HG03045 (cell line): ENCODE data around the gene OTOG.

Source experiments
- ATAC-seq: cut with Tn5 transposase; IDR thresholded peaks from one replicate; pipeline ENCODE4 v1.9.1; 2021; ENCODE audit warnings: mild to moderate bottlenecking, moderate library complexity; ENCODE audit not compliant: unreplicated experiment

OTOG gene

GRCh38 chr11:17643506-17644405 is 96.7 kb downstream of the OTOG start:
- no peak for ATAC-seq

DNA sequence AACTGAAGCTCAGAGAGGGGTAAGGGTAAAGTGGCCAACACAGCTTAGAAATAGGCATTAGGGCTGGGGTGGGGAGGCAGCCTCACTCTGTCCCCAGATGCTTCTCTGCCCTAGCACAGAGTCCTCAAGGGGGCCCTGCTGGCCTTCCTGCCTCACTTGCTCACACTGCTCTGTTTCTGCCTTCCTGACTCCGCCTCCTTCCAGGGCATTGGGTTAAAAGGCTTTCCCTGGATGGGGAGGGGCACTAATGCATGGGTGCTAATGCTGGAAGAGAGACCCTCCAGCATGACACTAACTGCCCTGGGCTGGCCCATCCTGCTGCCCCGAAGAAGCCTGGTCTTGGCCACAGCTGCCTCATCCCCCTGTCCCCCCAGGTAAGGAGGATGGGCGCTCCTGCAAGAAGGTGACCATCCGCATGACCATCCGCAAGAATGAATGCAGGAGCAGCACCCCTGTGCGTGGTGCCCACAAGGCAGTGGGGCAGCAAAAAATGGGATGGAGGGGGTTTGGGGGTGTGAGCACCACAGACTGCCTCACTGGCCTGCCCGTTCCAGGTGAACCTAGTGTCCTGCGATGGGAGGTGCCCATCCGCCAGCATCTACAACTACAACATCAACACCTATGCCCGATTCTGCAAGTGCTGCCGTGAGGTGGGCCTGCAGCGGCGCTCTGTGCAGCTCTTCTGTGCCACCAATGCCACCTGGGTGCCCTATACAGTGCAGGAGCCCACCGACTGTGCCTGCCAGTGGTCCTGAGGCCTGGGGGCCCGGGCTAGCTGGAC is 98.3 kb downstream of the OTOG start:
- ATAC-seq = no peak

DNA sequence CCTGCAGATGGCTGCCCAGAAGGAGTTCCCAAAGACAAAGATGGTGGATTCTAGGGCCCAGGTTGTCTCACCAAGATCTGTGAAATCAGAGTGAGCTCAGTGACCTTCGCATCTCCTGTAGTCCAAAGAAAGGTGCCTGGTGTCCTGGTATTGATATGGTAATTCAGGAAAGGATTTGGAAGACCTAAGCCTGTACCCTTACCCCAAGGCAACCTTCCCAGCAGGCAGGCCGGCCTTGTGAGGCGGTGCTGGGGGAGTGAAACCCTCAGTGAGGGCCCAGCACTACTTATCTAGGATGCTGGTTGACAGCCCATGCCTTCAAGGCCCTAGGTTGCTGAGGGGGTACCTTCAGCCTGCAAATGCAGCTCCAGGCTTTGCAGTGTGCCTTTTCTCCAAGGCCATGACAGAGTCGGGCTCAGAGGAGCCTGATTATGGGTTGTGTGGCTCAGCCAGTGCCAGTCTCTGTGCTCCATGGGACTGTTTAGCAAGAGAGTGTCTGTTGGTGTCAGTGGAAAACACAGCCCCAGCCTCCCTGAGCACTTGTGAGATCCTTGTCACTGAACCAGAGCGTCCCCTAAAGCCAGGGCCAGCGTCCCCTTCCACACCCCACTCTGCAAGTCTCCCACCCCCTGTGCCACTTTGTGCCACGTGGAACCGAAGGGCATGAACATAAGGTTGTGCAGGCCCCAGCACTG is 99.5 kb downstream of the OTOG start:
- ATAC-seq = no peak

DNA sequence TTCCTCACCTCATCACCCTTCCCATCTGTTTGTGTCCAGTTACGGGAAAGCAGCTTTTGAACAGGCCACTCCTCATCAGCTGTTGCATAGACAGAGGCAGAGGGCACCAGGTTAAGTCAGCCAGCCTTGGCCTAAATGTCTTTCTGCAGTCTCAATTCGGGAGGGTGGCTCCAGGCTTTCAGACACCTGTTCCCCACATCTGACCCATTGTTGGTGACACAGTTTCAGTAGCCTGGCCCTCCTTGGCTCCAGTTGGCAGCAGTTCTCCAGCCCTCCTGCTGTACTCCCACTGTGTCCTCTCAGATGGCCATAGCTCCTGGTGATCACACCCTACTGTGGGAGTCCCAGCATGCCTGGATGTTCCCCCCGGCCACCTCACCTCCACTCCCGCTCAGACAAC is 101.5 kb downstream of the OTOG start:
- no peak for ATAC-seq

DNA sequence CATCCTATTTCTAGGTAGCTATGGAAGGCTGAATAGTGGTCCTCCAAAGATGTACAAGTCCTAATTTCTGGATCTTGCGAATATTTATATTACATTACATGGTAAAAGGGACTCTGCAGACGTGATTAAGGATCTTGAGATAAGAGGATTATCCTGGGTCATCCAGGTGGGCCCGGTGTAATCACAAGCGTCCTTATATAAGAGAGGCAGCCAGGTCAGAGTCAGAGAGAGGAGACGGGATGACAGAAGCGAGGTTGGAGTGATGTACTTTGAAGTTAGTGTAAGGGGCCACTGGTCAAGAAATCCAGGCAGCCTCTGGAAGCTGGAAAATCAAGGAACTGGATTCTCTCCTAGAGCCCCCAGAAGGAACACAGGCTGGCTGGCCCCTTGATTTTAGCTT is 102.2 kb downstream of the OTOG start:
- no peak for ATAC-seq

- no peak for ATAC-seq
Observed at GRCh38 chr11:17649696-17650095, 102.6 kb downstream of the OTOG start.

- no peak for ATAC-seq
Observed at GRCh38 chr11:17650127-17650911, 103.3 kb downstream of the OTOG start.

DNA sequence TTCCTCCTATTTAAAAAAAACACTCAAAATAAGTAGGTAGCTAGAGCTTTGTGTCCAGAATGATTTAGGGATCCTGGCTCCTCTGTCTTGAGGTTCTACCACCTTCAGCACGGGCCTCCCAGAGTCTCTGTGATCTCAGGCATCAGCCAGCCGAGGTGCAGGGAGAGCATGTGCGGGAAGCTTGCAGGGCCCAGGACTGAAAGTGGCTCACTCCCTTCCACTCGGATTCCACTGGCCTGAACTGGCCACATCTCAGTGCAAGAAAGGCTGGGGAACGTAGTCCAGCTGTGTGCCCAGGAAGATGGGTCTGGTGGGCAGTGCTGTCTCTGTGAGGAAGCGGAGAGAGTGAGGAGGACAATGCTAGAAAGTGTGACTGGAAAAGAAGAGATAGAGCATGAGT is 104.0 kb downstream of the OTOG start:
- ATAC-seq = no peak

DNA sequence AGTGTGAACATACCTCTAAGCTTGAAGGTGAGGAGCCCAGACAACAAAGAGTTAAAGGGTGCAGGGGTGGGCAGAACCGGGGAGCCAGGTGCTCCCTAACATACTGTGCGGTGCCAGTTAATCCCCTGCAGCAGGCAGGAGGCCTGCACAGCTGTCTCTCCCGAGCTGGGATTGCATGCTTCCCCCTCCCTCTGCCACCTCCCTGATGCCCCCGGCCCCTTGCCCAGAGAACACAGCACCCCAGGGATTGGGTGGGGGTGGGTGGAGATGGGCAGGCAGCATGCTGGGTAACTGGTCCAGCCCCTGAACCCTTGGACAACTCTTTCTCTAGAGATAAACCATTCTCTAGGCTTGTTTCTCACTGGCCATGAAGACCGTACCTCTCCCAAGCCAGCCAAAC is 104.6 kb downstream of the OTOG start:
- ATAC-seq = no peak

DNA sequence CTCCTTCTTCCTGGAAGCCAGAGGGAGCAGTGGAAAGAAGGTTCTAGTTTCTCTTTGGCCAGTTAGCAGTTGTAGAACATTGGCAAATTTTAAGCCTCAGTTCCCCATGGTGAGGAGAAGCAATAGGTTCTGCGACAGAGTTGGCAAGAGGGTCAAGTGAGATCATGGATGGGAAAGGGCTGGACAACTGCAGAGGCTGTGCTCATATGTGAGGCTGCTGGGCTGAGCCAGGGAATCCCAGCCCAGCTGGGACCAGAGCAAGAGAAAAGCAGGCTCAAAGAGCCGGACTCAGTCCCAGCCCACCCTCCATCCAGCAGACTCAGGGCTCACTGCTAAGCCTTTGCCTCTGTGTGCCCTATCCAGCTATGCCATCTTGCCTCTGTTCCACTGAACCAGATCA is 105.5 kb downstream of the OTOG start:
- ATAC-seq = no peak

DNA sequence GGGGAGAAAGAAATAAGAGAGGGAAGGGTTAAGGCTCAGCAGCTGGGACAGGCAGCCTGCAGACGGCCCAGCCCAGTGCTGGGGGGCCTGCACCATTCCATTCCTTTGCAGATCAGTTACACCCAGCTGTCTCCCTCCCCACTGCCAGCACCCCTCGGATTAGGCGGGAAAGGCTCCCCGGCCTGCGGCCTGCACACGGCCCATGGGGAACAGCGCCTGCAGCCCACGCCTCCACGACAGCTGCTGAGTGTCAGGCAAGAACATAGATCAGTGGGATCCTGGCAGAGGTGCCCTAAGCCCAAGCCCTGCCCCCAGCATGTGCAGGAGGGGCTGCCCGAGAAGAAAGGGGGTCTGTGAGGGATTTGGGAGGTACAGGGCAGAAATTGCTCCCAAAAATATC is 106.6 kb downstream of the OTOG start:
- no peak for ATAC-seq

GRCh38 chr11:17655682-17656081 is 108.6 kb downstream of the OTOG start:
- ATAC-seq = no peak

- no peak for ATAC-seq
Observed at GRCh38 chr11:17658211-17658610, 111.2 kb downstream of the OTOG start.

GRCh38 chr11:17668166-17668565 is 121.1 kb downstream of the OTOG start:
- ATAC-seq = no peak

DNA sequence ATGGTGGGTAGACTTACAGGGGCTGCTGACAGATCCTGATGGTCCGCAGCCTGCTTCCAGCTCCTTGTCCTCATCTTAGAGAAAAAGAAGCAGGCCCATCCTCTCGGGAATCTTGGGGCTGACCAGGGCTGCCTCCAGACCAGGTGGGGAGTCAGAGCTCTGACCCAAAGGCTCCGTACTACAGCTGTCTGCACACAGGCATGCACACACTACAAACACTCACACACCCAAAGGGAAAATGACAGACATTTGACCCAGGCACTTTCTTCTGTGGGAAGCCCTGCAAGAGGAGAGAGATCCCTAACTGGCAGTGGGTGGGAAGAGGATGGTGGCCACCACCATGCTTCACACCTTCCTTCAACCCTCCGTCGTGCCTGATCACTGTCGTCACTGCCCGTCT is 125.4 kb downstream of the OTOG start:
- ATAC-seq = no peak

- no peak for ATAC-seq
Observed at GRCh38 chr11:17673951-17674350, 126.9 kb downstream of the OTOG start.

GRCh38 chr11:17682848-17683247 is 135.8 kb downstream of the OTOG start:
- no peak for ATAC-seq

DNA sequence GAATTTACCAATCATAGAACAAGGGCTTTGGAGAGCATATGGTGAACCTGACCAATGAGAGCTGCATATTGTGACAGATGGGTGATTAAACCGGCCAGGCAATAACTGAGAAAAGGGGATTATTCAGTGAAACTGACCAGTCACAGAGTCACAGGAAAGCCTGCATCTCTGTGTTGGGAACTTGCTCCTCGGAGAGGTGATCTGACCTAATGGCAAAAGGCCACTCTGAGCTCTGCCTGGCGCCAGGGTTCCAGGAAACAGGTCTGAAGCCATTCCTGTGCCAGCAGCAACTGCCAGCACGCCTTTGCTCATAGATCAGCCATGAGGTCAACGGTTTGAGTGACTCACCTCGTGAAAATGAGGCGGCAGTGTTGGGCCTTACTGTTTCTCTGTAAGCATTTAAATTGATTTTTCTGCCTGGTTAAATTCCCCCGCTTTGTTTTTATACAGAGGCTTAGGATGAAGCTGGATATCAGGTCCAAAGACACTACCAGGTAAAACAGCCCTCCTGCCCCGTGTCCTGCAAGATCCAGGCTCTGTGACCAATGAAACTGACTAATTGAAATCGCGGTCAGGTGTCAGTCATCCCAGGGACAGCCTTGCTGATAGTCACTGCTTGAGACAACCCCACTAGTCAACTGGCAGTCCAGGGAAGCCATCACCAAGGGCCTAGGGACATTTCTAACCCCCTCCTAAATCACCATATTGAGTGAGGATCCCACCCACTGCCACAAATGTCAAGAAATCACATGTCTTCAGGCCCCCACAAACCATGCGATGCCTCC is 136.5 kb downstream of the OTOG start:
- ATAC-seq = no peak

DNA sequence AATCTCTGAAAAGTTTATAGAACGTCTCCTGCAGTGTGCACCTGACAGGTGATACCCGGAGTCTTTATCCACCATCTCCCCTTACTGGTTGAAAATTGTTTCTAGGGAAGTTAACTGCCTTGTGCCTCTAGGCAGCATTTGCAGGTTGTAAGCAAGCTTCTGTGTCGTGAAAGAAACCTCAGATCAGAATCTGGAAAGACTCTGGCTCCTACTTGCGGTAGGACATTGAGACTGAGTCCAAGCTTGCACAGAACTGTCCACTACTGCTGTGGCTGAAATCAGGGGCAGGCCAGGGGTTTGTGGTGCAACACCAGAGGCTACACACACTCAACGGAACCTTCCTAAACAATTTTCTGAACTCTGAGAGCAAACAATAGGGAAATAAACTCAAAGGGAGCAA is 137.5 kb downstream of the OTOG start:
- no peak for ATAC-seq
